Inflammatory macrophage treated with lipopolysaccharide for 4 hours (primary cell): Measurements from ENCODE around the gene ANK3.

Source experiments
- DNase-seq: peaks from one replicate; pipeline ENCODE4 v3.0.0-alpha.2; 2020

The ANK3 gene

GRCh38 chr10:60209874-60210570 is 179.7 kb downstream of the ANK3 start:
- no peak for DNase-seq

GRCh38 chr10:60208676-60209269 is 180.9 kb downstream of the ANK3 start:
- peak; percentile 21 for DNase-seq

DNA sequence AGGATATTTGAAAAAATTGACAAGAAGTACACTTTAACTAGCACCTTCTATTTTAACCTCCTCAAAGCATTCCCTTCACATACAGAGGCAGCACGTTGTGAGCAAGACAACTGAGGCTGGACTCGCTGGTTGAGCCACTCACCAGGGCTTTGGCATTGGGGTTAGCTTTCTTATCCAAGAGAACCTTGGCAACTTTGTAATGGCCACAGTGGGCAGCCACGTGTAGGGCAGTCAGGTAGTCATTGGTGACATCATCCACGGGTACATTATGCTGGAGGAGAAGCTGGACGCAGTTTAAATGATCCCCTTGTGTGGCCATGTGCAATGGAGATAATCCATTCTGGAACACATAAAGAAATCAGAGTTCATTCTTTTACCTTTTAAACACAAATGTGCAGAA is 181.8 kb downstream of the ANK3 start:
- DNase-seq = no peak

DNA sequence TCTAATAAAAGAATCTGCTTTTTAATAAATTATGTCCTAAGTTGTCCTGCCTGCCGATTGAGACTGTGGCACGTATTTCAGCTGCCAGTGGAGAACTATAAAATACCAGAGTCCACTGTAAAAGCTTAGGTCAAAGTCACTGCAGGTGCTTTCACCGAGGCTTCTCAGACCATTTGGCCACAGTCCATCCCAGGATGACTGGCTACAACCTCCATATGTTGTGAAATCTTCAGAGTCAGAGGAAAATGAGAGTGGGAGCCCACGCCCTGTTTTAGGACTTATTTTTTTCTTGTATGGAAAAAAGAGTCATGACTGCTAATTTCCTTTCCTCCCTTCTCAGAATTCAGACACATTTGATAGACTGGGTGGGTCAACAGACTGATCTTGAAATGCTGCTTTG is 182.9 kb downstream of the ANK3 start:
- DNase-seq = no peak

- no peak for DNase-seq
Measured at GRCh38 chr10:60205741-60206140, 183.9 kb downstream of the ANK3 start.

DNA sequence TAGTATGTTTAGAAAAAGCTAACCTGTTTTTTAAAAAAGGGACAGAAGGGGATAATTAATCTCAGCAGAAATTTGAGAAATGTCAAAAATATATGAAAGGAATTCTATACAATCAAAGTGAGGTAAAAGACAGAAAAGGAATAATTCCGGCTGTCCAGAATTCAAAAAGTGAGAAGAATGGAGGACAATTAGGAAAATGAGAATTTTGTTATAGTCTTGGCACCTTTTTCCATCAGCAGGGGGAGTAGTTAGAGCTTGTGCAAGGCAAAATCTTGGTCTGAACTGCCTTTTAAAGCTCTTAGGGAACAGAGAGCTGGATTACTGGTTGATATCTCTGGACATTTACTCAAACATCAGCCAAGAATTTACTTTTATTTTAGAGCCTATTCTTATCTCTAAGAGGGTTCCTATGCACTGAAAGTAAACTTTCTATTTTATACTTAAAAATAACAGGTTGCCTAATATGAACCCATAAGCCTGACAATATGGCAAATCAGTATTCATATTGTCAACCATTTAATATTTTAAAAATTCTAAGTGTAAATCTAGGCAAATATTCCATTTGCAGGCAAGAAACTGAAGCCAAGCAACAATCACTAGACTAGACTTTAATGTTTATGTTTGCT is 185.6 kb downstream of the ANK3 start:
- DNase-seq = peak; percentile 43

DNA sequence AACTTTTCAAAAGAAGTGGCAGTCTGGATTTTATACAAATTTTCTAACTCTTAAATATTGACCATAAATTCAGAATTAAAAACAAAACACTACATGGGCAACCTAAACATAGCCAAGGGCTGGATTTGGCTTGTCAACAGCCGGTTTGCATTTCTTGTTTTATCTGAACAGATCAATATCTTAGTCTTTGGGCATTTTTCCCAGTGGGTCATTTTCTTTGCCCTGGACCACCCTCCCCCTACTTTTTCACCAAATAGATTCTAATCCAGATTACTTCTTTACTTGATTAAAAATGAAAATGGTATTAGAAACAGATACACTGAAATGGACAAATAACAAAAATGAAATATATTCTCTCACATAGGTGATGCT is 189.0 kb downstream of the ANK3 start:
- no peak for DNase-seq

- no peak for DNase-seq
Measured at GRCh38 chr10:60200012-60200681, 189.5 kb downstream of the ANK3 start.

DNA sequence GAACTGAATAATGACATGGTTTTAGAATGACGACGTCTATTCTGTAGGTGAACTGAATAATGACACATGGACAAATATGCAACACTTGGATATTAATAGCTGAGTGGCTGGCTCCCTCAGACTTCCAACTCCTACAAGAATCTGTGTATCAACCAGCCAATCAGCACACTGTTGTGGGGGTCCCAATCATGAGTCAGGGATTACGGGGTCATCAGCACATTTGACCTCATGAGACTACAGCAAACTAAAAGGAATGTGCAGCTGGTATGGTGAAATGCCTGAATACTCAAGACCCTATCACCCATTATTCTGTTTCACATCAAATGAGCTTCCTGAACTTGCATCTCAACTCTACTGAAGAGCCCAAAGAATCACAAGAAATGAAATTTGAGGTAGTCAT is 192.5 kb downstream of the ANK3 start:
- no peak for DNase-seq

GRCh38 chr10:60194421-60194820 is 195.3 kb downstream of the ANK3 start:
- DNase-seq = no peak

DNA sequence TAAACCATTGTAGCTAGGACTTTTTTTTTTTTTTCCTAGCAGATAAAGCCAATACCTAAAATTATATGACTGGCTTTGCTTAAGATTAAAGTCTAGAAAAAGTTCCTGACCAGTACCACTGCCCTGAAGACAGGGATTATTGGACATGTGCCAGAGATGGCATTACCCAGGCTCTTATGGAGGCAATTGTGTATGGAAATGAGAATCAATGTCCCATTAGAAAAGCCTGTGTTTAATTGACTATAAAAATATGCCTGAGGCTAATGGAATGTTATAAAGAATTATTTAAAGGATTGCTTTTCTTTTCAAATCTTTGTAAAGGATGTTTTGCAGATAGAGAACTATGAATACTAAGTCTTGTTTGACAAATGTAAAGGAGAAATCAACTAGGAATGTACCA is 196.7 kb downstream of the ANK3 start:
- no peak for DNase-seq

GRCh38 chr10:60189861-60190475 is 199.7 kb downstream of the ANK3 start:
- peak; percentile 4 for DNase-seq

DNA sequence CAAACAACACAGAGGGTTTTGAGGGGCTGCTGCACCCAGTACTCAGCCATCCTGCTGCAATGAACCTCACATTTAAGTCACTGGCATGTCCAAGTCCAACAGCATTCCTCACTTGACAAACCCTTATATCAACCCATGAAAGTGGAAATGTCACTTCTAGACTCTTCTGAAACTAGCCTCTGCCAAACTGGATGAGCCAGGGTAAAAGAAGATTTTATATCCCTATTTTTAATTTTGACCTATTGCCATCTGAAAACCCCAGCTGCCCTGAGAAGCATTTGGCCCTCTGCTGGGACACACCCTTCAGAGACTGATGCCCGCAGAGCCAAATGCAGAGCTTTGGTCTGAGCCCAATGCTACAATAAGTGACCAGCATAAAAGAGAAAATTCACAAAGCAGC is 201.1 kb downstream of the ANK3 start:
- no peak for DNase-seq

DNA sequence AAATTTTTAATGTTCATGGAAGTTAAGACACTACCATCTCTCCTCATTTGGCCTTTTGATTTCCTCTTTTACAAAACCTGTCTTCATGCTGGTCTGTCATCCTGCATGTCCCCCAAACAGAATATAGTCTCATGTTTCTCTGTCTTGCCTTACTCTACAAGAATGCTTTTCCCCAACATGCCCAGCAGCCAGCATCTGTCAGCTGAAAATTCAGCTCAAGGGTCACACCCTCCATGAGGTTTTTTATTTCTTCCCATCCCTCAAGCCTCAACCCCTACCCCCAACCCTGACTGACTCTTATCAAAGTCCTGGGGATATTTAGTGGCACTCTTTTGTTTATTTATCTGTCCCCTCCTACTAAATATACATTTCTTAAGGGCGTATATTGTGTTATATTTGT is 202.0 kb downstream of the ANK3 start:
- DNase-seq = no peak

DNA sequence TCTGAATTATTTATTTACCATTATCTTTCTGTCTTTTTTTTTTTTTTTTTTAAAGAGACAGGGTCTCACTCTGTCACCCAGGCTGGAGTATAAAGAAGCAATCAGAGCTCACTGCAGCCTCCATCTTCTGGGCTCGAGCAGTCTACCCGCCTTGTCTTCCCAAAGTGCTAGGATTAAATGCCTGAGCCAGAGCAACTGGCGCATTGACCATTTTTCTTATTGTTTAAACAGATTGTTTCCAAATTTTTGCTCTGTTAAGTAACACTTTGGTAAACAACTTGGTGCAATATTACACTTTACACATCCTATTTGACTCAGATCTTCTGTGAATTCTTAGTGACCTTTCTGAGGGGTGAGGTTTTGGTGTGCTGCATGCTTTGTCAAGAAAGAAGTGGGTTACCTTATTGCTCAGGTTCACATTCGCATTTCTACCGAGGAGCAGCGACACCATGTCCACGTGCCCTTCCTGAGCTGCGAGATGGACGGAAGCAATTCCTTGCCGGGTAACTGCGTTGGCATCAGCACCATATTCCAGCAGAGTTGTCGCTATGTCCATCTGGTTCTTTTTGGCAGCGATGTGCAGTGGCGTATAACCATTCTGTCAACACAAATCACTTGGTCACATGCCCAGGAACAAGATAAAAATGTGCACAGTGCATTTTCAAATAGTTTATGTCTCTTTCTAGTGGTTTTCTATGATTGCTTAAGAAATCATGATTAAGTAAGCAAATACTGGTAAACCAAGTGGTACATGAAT is 203.2 kb downstream of the ANK3 start:
- no peak for DNase-seq

- peak; percentile 11 for DNase-seq
Measured at GRCh38 chr10:60185421-60185820, 204.3 kb downstream of the ANK3 start.

GRCh38 chr10:60182691-60183090 is 207.0 kb downstream of the ANK3 start:
- no peak for DNase-seq

DNA sequence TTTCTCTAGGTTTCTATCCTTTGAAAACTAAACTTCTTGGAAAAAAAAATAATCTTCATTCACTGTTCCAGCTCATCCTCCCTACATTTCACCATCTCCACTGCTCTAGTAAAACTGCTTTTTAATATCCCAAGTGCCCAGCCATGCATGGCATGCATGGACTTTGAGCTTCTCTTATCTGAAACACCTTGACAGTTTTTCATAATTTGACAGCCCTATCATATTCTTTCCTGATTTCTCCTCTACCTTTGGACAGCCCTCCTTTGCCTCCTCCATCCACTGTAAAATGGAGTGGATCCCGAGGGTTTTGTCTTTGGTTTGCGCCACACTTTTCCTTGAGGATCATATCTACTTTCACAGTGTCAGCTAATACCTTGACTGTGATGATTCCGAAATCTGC is 212.8 kb downstream of the ANK3 start:
- no peak for DNase-seq

DNA sequence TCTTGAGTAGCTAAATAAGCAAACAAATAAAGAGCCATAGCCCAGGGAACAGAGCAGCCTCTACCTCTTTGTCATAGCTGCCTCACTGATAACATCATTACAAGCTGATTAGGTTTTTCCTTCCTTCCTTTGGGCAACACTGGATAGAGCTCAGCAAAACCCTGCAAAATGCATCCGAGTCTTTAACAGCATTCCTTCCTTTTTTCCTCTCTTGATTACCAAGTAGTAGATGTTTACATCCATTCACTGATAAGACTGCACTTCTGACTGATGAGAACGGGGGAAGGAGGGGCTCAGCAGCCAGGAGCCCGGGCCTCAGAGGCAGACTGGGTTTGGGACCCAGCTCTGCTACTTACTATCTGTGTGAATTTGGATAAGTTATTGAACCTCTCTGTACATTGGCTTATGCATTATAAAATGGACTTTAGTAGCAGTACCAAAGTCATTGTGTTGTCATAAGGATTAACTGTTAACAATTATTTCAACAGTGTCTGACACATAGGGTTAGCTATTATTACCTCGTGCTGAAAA is 214.2 kb downstream of the ANK3 start:
- no peak for DNase-seq

- no peak for DNase-seq
Measured at GRCh38 chr10:60172363-60172990, 217.2 kb downstream of the ANK3 start.

- no peak for DNase-seq
Measured at GRCh38 chr10:60171436-60172013, 218.2 kb downstream of the ANK3 start.

DNA sequence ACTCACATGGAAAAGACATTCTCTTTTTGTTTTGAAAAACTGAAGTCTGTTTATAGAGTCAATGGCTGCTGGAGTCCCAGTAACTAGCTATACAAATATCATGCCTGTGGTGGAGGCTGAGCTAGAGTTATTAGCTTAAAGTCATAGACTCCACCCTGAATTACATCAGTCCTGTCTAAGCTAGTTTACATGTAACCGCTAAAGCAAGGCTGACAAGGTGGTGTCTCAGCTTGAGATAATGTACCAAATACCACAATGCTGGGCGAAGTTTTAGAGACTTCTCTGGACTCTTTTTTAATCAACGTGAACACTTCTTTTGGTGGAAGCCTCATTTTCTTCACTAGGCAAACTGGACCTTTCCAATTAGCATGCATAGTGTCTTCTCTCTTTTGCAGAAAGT is 219.4 kb downstream of the ANK3 start:
- DNase-seq = no peak
